Stromal cell of bone marrow (primary cell): ENCODE measurements around the gene MED16.
"Not testable (repeated sequence)": the region's sequence is repeated elsewhere in the genome, so short reads cannot be mapped to it uniquely, and the experiment has no call there.

ENCODE experiments used
- DNase-seq: peaks from one replicate; pipeline ENCODE4 v3.0.0-alpha.2; 2012; ENCODE audit warnings: low read depth

Gene MED16

GRCh38 chr19:887599-887998, 5.4 kb downstream of the MED16 start:
- DNase-seq = no peak

- peak; percentile 18 for DNase-seq
These were observed 5.9 kb downstream of the MED16 start for GRCh38 chr19:887072-887471.

DNA sequence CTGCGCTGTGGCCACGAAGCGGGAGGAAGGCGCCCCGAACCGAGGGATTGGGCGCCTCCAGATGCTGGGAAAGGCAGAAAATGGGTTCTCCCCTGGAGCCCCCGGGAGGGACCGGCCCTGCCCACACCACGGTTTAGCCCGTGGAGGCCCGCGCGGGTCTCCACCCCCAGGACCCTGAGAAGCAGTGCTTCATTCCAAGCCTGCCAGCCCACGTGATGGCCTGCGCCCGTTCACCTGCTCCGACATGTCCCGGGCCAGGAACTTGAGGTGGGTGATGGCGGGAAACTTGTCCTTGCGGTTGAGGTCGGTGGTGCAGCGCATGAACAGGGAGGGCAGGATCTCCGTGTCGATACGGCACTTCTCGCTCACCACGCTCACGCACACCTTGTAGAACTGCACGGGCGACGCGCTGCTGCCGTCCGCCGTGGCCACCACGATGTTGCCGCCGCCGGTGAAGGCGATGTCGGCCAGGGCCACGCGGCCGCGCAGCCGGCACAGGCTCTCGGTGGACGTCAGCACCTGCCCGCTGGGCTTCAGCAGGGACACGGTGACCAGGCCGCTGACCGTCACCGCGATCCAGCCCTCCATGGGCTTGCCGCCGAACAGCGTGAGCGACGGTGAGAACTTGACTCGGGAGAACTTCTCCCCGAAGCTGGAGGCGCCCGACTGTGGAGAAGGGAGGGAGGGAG, 7.3 kb downstream of the MED16 start:
- no peak for DNase-seq

DNA sequence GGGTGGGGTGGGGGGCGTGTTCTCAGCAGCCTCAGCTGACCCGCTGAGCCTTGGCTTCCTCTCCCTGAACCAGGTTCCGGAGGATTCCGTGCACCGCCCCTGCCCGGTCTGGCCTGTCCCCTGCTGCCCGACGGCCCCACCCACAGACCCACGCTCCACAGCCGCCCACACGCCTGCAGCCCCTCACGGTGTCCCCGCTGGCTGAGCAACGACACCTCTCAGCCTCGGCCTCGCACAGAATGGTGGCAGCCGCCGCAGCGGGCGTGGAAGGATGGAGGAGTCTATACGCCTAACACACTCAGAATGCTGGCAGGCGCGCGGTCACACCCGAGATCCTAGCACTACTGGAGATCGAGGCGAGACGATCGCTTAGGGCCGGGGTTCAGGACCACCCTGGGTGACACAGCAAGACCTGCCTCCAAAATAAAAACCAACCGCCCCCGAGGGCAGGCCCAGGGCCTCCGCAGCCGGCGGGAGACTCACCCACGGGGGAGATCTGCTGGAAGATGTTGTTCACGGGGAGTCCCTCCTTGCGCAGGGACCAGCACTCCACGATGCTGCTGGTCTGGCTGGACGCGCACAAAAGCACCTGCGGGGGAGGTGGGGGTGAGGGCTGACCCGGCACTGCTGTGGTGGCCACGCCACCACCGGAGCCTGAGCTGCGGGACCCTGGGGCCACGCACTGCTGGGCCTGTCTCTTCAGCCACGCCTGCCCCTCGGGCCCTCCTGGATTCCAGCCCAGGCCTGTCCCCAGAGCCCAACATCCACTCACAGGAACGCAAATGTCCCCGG, 8.4 kb downstream of the MED16 start:
- no peak for DNase-seq

DNA sequence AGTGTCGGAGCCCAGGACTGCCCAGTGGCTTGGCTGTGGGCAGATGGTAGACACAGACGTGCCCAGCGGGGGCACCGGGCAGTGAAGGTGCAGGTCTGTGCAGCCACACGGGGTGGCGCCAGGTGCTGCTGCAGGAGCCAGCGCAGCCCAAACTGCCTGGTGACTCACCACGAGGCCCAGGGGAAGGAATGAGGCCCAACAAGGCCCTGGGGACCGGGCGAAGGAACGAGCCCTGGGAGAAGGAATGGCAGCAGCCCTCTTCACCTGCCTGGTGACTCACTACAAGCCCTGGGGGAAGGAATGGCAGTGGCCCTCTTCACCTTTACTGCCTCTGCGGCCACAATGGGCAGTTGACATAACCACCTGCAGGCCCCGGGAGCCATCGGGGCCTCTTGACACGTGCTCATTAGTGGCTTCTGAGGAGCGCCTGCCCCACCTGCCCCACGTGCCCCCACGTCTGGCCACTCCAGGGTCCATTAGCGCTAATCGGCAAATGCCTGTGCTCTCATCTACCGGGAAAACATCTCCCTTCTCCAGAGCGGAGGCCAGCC, 9.3 kb downstream of the MED16 start:
- no peak for DNase-seq

GRCh38 chr19:882871-883497, 10.0 kb downstream of the MED16 start:
- DNase-seq = no peak

DNA sequence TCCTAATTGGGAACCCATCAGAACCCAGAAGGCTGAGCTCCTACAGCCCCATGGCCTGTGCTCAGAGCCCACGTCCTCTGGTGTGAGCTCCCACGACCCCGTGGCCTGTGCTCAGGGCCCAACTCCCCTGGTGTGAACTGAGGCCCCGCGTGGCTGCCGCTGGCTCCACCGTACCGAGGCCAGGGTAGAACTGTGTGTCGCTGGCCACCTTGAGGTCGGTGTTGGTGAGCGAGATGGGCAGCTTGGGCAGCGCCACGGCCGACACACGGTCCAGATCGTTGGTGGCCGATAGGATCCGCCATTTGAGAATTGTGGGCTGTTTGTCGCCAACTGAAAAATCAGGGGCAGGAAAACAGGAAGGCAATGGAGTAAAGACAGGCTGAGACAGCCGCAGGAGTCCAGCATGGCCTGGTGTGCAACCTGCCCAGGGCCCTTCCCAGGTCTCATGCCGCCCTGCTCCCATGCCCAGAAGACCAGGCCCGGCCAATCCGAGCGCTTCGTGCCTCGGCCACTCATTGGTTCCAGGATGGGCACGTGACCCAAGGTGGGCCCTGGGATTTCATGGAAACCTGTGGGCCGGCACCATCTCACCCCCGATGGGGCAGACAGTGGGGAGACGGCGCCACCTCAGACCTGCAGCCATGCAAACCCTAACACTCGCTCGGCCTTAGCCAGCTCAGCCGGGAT, 11.5 kb downstream of the MED16 start:
- DNase-seq = no peak

DNA sequence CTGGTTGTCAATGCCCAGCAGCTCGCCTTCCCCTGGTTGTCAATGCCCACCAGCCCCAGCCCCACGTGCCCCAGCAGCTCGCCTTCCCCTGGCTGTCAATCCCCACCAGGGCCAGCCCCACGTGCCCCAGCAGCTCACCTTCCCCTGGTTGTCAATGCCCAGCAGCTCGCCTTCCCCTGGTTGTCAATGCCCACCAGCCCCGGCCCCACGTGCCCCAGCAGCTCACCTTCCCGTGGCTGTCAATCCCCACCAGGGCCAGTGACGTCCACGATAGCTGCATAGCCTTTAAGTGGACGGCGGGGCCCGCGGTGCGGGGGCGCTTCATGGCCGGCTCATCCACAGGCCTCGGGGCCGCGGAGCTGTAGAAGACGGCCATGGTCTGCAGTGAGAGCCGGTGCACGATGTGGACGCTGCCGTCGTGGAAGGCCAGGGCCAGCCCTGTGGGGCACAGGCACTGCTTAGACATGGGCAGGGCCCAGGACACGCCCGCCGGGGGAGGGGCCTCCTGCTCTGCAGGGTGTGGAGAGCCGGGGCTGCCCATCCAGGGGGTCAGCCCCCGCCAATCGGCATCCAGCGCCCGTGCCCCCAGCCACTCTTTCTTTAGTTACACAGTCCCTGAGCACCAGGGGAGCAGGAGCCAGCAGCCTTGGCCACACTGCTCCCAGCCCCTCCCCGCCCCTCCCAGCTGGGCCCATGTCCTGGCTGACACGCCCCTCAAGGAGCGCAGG, 13.1 kb downstream of the MED16 start:
- DNase-seq = no peak

DNA sequence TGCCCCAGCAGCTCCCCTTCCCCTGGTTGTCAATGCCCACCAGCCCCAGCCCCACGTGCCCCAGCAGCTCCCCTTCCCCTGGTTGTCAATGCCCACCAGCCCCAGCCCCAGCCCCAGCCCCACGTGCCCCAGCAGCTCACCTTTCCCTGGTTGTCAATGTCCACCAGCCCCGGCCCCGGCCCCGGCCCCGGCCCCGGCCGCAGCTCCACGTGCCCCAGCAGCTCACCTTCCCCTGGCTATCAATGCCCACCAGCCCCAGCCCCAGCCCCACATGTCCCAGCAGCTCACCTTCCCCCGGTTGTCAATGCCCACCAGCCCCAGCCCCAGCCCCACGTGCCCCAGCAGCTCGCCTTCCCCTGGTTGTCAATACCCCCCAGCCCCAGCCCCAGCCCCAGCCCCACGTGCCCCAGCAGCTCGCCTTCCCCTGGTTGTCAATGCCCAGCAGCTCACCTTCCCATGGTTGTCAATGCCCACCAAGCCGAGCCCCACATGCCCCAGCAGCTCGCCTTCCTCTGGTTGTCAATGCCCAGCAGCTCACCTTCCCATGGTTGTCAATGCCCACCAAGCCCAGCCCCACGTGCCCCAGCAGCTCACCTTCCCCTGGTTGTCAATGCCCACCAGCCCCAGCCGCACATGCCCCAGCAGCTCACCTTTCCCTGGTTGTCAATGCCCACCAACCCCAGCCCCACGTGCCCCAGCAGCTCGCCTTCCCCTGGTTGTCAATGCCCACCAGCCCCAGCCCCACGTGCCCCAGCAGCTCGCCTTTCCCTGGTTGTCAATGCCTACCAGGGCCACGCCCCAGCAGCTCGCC, 14.0 kb downstream of the MED16 start:
- not testable (repeated sequence) for DNase-seq

GRCh38 chr19:877992-878660, 14.9 kb downstream of the MED16 start:
- not testable (repeated sequence) for DNase-seq

- DNase-seq = no peak
These were observed 16.1 kb downstream of the MED16 start for GRCh38 chr19:876780-877314.

DNA sequence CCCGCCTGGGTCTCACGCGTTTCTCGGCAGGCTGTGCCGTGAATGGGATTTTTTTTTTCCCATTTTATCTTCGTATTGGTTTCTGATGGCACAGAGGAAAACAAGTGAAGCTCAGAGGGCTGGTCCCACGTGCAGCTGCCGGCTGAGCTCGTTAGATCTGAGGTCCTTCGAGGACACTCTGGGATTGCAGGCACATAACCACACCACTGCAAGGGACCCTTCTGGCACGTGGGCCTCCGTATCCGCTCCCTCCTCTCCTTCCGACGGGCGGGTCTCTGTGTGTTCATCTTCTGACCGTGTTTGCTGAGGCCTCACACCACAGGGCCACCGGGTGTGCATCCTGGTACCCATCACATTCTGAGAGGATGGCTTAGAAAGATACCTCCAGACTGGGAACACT, 16.9 kb downstream of the MED16 start:
- DNase-seq = no peak

DNA sequence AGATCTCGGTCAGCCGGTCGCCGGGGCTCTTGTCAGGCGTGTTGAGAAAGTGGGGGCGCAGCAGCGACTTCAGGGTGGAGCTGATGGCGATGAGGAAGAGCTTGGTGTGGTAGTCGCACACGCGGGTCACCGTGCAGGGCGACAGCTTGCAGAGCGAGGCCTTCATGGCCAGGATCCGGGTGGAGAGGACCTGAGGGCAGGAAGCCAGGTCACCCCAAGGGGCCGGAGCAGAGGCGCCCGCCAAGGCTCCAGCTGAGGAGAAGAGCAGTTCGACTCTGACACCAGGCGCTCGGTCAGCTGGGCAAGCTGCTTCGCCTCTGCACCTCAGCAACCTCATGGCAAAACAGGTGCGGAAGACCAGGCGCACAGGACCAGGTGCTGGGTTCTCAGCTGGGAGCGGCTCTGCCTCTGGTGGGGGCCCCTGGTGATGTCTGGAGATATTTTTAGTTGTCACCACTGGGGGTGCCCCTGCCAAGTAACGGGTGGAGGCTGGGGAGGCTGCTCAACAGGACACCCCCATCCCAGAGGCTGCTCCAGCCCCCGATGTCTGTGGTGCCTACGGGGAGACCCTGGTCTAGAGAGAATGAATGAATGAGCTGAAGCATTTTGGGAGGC, 17.6 kb downstream of the MED16 start:
- DNase-seq = no peak

DNA sequence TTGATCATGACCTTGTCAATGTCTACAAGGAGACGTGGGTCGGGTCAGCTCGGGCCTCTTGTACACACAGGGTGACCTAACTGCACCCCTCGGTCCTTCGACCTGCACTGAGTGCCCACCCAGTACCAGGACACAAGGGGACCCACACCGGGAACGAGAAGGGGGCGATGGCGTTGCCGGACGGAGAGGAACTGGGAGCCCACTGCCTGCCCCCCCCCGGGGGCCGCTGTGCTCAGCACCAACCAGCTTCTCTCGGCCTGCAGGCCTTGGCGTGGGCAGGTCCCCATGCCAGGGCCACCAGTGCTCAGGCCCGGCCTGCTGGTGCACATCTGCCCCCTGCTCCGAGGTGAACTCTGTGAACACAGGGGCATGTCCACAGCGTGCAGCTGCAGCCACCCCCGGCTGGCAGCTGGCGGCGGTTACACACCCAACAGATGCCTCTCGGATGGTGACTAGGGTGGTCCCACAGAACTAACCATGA, 19.4 kb downstream of the MED16 start:
- DNase-seq = no peak

DNA sequence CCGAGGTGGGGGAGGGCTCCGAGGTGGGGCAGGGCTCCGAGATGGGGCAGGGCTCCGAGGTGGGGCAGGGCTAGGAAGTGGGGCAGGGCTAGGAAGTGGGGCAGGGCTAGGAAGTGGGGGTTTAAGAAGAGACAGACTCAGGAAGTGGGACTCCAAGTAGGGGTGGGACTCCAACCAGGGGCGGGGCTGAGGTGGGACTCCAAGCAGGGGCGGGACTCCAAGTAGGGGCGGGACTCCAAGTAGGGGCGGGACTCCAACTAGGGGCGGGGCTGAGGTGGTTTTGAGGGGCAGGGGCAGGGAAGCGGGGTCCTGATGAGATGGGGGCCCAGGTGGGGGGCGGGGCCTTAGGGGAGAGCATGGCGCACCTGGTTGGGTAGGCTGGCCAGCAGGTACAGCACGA, 19.9 kb downstream of the MED16 start:
- no peak for DNase-seq

DNA sequence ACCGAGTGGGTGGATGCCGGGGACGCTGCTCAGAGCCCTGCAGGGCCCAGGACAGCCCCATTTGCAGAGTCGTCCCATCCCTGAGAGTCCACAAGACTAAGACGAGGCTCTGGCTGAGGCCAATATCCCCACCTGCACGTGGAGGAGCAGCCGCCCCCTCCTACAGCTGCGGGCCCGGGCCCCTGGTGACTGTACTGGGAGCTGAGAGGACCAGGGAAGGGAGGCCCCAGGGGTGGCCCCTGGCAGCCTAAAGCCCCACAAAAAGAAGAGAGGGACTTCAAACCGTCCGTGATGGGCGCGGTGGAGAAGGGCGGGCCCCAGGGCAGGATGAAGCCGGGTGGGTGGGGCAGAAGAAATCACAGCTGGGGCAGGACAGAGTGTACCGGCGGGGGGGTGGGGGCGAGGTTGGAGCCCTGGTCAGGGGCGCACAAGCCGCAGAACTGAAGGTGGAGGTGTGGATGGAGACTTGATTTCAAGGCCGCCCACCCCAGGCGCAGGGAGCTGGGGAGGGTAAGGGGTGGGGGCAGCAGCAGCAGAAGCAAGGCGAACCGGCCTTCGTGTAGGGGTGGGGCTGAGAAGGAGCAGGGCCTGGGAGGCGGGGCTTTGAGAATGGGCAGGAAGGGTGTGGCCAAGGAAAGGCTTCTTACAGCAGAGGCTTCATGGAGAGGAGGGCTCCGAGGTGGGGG, 20.6 kb downstream of the MED16 start:
- no peak for DNase-seq

DNA sequence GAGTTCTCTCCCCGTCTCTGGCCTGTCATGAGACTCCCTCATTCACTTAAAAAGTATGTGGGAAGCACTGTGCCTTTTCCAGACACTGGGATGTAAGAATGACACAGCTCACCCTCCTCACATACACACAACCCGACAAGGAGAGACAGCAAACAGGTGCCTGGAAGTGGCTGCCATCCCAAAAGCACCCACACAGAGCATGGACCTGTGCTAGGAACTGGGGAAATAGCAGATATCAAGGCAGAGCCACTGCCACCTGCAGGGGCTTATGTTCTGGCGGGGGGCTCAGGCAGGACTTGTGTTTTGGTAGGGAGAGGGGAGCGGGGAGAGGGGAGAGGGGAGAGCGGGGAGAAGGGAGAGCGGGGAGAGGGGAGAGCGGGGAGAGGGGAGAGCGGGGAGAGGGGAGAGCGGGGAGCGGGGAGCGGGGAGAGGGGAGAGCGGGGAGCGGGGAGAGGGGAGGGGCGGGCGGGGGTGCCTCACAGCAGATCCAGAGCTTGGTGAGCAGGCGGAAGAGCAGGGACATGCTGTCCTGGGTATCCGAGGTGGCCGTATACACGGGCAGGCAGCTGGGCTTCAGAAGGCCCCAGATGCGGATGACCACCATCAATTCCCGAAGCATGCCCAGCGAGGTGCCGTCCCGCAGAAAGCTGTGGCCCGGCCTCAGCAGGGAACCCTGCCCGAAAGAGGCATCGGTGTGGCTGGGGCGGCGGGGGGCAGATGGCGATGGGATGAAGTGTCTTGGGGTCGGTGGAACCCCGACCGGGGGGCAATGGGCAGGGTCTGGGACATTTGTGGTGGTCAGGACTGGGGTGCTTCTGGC, 21.3 kb downstream of the MED16 start:
- DNase-seq = no peak

GRCh38 chr19:870963-871401, 22.0 kb downstream of the MED16 start:
- DNase-seq = no peak
